Astrocyte of the cerebellum (primary cell): Measurements from ENCODE around the gene HK1.
A peak's percentile ranks its signal among the peaks of the same experiment; 100 is the strongest.

Experiments
- DNase-seq: peaks from one replicate; pipeline ENCODE4 v3.0.0-alpha.2; 2011; ENCODE audit warnings: low read depth
- H3K4me3 ChIP-seq: 2 replicates; pipeline ENCODE4 v1.5.1; 2011; ENCODE audit warnings: mild to moderate bottlenecking, low read depth, low read length, moderate library complexity
- CTCF ChIP-seq: IDR thresholded peaks from 2 replicates; pipeline ENCODE4 v1.5.1; 2012; ENCODE audit warnings: low read length, low read depth, moderate library complexity, mild to moderate bottlenecking; ENCODE audit errors: missing control alignments
- in situ Hi-C: cut with HindIII; loops from 2 replicates; pipeline ENCODE4 v1.10.0; 2017; ENCODE audit warnings: low sequenced_read_pairs

HK1 gene

DNA sequence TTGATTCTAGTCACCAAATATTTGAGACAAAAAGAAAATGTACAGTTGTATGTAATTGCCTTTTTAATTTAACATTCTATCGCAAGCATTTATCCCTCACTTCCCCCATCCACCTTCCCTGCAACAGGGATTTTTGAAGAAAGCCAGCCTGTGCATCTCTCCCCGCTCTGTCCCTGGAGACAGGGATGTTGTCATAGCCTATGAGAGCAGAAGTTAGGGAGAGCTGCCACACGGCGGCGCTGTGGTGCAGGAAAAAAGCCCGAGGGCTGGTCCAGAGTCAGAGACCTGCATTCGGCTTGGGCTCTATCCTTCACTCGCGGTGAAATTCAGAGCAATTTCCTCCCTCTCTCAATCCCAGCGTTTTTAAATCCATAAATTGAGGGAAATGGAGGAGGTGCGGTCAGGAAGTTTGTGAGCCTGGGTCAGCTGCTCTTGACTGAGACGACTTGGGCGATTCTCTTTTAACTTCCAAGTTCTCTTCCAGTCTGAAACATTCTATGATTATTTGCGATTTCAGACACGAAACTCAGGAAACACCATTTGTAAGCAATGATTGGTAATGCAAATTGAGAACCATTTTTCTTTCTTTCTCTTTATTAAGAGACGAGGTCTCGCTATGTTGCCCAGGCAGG, 40.7 kb upstream of the HK1 start:
- no peak overlapping the region for H3K4me3 ChIP-seq
- in situ Hi-C loops = no loop called here

GRCh38 chr10:69239136-69239535, 39.2 kb upstream of the HK1 start:
- no peak for DNase-seq
- in situ Hi-C loops = no loop called here
- H3K4me3 ChIP-seq = no peak overlapping the region
- no peak for TF ChIP-seq CTCF

More for the DNA sequence above, 40.7 kb upstream of the HK1 start:
- peak; percentile 55 for DNase-seq
- peak; percentile 95 for TF ChIP-seq CTCF

- H3K4me3 ChIP-seq = no peak overlapping the region
- in situ Hi-C loops = no loop called here
- no peak for DNase-seq
- TF ChIP-seq CTCF = no peak
These were observed 38.4 kb upstream of the HK1 start for GRCh38 chr10:69239816-69240434.

GRCh38 chr10:69240455-69240854, 37.8 kb upstream of the HK1 start:
- no peak overlapping the region for H3K4me3 ChIP-seq
- TF ChIP-seq CTCF = no peak
- in situ Hi-C loops = no loop called here
- no peak for DNase-seq

DNA sequence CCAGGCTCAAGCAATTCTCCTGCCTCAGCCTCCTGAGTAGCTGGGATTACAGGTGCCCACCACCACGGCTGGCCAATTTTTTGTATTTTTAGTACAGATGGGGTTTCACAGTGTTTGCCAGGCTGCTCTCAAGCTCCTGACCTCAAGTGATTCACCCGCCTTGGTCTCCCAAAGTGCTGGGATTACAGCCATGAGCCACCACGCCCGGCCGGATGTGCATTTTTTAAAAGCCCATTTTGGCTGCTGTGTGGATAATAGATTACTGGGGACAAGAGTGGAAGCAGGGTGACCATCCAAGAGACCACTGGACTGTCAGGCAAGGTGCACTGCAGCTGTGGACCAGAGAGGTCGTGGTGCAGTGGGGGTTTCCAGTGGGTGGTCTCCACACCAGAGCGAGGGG, 36.7 kb upstream of the HK1 start:
- in situ Hi-C loops = no loop called here
- H3K4me3 ChIP-seq = no peak overlapping the region
- TF ChIP-seq CTCF = no peak
- DNase-seq = peak; percentile 28

DNA sequence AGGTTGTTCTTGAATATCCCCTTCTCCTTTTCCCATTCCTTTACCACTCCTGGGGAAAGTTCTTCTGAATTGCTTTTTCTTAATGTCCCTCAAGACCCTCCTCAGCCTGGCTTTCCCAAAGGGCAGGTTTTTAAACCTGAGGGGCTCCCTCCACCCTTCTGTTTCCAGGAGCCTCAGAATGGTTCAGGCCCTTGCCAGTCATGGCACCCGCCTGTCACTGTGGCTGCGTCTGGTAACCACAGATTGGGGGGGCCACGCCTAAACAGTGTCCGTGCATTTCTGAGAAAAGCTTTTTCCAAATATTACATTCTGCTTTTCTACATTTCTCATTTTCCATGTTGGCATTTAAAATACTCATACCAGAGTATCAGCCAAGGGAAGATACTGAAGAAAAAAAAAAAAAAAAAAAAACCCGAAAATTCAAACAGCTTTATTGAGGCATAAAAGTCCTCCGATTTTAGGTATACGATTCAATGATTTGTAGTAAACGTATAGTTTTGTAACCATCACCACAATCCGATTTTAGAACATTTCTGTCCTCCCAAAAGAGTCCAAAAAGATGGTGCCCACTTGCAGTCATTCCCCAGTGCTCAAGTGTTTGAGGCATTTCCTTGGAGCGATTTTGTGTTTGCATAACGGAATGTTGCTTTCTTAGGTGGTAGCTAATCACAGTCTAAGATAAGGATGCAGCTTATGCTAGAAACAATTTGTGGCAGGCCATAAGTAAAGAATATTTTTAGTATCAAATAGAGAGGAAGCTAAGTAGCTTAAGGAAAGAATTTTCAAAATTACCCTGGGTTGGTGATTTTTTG, 36.0 kb upstream of the HK1 start:
- DNase-seq = no peak
- no peak for TF ChIP-seq CTCF
- in situ Hi-C loops = no loop called here
- no peak overlapping the region for H3K4me3 ChIP-seq
